GM19397 (cell line): ENCODE data around the gene CSF2.

ENCODE experiments used
- ATAC-seq: cut with Tn5 transposase; IDR thresholded peaks from one replicate; pipeline ENCODE4 v1.9.1; 2021; ENCODE audit warnings: mild to moderate bottlenecking, moderate library complexity; ENCODE audit not compliant: unreplicated experiment

The CSF2 gene

DNA sequence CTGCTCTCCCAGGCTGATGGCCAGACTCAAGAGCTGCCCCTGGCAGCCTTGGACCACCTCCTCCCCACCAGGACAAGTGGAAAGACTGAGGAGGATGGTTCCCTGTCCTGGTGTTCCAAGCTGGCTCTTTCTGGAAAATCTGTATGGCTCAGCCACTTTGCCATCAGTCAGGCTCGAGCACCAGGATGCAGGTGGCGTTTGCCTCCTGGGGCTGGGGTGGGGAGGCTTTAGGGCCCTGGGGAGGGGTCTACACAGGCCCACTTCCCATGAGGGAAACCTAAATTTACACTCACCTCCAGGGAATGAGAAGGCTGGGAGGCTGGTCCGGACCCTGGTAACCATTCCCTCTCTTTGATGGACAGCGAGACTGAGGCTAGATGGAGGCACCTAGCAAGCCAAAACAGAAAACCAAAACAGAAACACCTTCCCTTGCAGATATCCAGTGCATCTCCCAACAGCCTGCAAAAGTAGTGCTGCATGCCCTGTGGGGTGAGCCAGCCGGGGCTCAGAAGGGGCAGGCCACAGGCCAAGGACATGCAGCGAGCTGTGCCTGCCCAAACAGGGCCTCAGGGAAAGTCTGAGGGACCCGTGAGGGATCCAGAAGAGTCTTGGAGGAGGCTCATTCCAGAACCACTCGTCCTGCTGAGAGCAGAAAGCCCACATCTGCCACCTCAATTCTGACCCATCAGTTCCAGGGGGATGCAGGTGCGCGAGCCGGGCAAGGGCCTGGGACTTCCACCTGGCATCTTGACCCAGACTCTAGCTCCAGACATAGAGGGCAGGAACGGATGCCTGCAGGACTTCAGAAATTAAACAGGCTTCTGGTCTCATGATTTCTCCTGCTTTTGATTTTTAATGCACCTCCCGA lies 5.4 kb upstream of the CSF2 start:
- ATAC-seq = no peak

- ATAC-seq = no peak
These were observed 4.0 kb upstream of the CSF2 start for GRCh38 chr5:132069561-132069960.

GRCh38 chr5:132069994-132070393 lies 3.6 kb upstream of the CSF2 start:
- ATAC-seq = no peak

DNA sequence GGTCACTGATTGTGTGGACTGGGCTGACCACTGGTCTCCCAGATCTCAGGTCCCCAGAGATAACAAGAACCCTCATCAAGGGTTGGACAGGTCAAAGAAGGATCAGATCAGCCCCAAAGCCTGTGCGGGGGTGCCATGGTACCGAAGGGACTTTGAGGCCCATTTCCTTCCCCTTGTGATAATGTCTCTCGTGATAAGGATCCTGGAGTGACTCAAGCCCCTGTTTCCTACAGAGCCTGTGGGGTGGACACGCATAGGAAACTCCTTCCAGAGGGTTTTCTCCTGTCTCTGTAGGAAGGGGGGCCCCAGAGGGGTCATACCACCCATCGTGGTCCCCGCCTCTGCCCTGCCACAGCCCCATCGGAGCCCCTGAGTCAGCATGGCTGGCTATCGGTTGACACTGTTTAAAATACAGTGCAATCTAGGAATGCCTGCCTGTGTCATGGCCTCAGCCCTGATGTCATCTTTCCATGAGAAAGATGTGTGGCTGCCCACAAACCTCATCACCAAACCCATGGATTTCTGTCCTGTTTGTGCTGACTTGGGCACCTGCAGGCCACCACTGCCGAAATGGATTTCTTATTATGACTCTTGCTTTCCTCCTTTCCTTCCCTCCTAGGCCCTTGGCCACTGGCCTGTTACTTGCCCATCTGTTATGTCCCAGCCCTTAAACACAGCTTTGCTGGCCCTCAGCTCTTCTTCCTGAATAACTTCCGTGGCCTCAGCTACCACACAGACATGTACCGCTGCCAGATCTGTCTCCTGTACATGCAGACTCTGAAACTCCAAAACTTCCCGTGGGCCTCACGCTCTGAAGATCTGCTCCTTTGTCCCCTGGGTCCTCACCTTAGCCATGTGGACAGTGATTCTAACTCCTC lies 2.9 kb upstream of the CSF2 start:
- no peak for ATAC-seq

DNA sequence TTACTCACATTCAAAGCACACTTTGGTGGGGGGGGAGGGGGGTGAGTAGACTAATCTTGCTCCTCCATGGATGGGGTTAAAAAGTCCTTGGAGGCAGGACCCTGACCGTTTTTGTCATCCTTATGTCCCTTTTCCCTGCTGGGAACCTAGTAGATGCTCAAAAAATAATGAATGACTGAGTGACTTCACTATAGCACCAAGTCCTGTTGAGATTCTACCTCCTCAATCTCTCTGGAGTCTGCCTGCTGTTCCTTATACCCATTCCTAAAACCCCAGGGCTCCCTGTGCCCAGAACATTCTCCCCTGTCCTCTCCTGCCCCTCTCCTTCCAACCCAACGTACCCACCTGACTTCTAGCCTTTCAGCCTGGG lies 2.3 kb upstream of the CSF2 start:
- ATAC-seq = no peak

DNA sequence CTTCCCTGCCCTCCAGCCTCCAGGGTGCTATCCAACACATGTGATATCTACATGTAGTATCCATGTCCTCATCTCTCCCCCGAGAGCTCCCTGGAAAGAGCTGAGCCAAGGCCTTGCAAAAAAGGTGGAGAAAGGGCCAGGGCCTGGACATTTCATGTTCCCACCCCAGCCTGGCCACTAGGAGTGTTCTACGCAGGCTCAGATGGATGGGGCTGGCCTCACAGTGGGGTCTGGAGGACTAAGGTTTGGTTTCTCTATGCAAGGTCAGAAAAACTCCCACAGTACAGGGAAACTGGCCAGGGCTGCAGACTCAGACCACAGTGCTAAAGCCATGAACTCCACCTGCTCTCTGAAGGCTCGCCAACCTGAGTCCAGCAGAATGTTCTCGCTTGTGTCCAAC lies 1.5 kb upstream of the CSF2 start:
- no peak for ATAC-seq

DNA sequence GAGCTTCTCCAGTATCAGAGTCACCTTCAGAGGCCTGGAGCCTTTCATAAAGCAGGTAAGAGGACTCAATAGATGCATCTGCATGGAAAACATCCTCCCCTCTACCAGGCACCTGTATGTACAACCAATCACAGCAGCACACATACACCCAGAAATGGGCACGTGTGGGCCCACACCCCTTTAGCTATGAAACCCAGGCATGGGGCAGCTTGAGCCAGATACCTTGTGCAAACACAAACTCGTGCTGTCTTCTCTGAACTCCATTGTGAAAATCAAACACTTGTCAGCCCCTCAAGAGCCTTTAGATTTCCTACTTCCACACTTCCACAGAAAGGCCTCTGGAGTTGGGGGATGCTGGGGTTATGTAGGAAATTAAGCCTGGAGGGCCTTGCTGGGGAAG lies 1.1 kb upstream of the CSF2 start:
- no peak for ATAC-seq

DNA sequence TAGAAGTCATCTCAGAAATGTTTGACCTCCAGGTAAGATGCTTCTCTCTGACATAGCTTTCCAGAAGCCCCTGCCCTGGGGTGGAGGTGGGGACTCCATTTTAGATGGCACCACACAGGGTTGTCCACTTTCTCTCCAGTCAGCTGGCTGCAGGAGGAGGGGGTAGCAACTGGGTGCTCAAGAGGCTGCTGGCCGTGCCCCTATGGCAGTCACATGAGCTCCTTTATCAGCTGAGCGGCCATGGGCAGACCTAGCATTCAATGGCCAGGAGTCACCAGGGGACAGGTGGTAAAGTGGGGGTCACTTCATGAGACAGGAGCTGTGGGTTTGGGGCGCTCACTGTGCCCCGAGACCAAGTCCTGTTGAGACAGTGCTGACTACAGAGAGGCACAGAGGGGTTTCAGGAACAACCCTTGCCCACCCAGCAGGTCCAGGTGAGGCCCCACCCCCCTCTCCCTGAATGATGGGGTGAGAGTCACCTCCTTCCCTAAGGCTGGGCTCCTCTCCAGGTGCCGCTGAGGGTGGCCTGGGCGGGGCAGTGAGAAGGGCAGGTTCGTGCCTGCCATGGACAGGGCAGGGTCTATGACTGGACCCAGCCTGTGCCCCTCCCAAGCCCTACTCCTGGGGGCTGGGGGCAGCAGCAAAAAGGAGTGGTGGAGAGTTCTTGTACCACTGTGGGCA lies 642 bp downstream of the CSF2 start:
- no peak for ATAC-seq

- no peak for ATAC-seq
These were observed 1.5 kb downstream of the CSF2 start for GRCh38 chr5:132074772-132075718.

- no peak for ATAC-seq
These were observed 2.1 kb downstream of the CSF2 start for GRCh38 chr5:132075719-132076077.

DNA sequence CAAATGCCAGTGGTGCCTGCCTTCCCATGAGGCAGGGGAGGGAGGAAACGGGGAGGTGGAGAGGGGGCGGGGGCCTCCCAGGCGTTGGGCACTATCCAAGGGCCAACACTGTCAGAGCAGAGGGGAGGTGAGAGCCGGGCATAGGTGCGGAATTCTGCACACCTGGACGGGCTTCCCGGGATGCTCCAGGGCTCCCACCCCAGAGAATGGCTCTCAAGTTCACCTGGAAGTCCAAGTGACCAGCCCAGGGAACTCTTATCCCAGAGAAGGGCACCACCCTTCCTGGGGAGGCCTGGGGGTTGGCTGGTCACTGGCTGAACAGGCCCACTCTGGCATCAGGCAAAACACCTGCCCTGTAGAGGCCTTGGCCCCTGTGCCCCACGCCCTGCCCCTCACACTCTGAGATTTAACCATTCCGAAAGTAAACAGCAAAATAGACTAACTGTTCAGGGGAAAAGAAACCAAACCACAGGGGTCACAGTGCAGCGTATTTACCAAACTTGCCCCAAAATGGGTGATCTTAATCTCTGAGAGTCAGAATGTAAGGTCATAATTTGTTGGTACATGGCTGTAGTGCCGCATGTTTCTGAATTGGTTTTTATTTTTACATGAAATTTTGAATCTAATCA lies 2.7 kb downstream of the CSF2 start:
- no peak for ATAC-seq

DNA sequence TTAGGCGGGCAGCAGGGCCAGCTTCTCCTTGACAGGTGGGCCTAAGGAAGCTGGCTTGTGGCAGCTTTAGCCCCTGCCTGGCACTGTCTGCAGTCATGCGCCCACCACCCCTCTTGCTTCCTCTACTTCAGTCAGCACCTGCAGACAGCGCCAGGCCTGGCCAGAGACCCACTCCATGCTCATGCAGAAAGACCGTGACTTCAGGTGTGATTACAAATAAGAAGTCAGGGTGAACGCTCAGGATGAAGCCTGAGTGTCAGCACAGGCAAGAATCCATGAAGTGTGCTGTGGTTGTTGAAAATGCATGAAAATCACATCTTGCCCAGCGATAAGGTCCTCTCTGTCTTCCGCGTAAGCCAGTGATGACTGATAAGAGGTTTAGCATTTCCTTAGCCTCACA lies 3.4 kb downstream of the CSF2 start:
- no peak for ATAC-seq

DNA sequence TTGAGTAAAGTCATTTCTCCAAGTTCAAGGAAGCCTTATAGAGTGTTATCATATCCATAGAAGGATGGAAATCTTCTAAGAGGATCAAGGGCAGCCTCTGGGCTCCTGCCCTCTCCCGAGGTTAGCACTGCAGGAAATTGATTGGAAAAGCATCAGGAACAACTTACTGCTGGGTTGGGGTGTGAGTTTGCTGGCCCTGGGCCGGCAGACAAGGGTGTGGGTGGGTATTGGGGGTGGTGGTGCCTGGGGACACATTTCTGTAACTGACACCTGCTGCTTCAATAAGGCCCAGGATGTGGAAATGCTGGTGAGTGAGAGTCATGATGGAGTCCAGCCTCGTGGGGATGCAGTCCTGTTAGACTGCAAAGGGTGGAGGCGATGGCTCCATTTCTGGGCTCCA lies 5.5 kb downstream of the CSF2 start:
- ATAC-seq = no peak

DNA sequence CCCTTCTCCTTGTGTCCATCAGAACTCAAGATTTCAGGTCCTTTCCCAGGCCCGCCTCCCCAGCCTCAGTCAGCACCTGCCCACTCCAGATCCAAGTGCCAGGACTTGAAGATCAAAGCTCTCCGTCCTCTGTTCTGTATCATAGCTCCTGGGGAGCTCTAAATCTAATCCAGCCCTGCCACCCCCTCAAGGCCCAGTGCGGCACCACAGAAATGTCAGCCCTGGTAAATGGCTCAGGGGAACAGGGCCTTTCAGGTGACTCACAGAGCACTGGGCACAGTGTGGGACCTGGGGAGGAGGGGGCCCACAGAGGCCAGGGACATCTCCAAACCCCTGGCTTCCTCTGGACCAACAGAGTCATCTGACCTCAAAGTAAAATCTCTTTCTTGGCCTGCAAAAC lies 6.0 kb downstream of the CSF2 start:
- no peak for ATAC-seq

GRCh38 chr5:132080595-132080994 lies 7.0 kb downstream of the CSF2 start:
- ATAC-seq = no peak

GRCh38 chr5:132081458-132081857 lies 7.9 kb downstream of the CSF2 start:
- no peak for ATAC-seq

DNA sequence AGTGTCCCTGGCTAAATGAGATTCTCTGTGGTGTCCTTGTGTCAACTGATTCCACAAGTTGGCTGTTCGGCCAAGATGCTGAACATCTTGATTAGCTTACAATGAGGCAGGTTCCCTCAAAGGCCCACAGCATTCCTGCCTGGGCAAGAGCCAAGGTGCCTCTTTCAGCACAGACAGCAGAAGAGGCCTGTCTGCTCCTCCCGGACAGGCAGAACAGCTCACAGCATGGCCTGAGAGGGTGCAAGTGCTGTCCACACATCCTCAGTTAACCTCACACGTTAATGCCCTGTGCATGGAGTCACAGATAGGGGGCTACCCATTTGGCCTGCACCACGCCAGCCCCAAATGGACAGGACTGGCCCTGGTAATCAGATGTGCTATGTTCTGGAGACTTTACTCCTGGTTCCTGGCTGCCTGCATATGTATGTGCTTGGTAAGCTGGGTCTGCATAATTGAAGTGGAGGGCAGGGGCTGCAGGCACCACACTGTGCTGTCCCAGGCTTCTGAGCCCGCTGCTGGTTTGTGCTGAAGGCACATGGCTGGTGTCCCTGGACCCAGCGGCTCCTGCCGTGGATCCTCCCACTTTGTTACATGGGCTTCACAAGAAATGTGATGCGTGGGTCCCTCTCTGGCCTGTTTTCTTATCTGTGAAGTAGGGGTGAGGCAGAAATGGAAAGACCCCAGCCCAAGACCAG lies 8.9 kb downstream of the CSF2 start:
- ATAC-seq = no peak

- no peak for ATAC-seq
These were observed 9.6 kb downstream of the CSF2 start for GRCh38 chr5:132083071-132083678.

DNA sequence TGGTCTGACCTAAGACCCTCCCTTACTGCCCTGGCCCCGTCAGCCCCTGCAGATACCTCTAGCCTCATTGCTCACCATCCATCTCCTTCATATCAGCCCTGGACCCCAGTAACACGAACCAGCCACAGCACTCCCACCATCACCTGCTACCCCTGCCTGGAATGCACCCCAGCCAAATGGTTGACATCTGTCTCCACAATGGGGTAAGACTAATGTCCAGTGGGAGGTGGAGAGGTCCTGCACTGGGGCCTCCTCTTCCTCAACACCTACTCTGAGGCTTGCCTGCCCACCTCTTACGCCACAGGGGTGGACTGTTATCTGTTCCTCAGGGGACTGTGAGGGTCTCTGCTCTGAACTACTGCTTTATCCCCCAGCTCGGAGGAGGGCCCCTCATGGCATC lies 12.1 kb downstream of the CSF2 start:
- no peak for ATAC-seq
